Neural progenitor cell (in vitro differentiated cells): ENCODE results near the gene C15orf40. TPM values are rescaled to one million over a fixed set of nuclear protein-coding genes. Genes with fewer than 3 reads are reported as not detected.

Source experiments
- DNase-seq: peaks from one replicate; pipeline ENCODE4 v3.0.0-alpha.2; 2016; ENCODE audit warnings: low spot score
- H2AFZ ChIP-seq: fragments of 200-600 bp; sonication (generic); replicated peaks from 2 replicates; pipeline ENCODE4 v1.6.1; 2016; ENCODE audit warnings: antibody characterized with exemption
- H3F3A ChIP-seq: fragments of 200-600 bp; sonication (generic); 2 replicates; pipeline ENCODE4 v1.6.1; 2016; ENCODE audit warnings: antibody characterized with exemption, low read depth
- H3K27ac ChIP-seq: fragments of 200-600 bp; sonication (generic); 2 replicates; pipeline ENCODE4 v1.5.1; 2016; ENCODE audit warnings: mild to moderate bottlenecking
- H3K27me3 ChIP-seq: fragments of 200-600 bp; sonication (generic); 2 replicates; pipeline ENCODE4 v1.6.1; 2016; ENCODE audit warnings: mild to moderate bottlenecking, moderate library complexity
- H3K36me3 ChIP-seq: fragments of 200-600 bp; sonication (generic); 2 replicates; pipeline ENCODE4 v1.5.1; 2016
- H3K4me1 ChIP-seq: fragments of 200-600 bp; sonication (generic); 2 replicates; pipeline ENCODE4 v1.6.1; 2016; ENCODE audit warnings: mixed run types
- H3K4me2 ChIP-seq: fragments of 200-600 bp; sonication (generic); 2 replicates; pipeline ENCODE4 v1.6.1; 2016
- H3K4me3 ChIP-seq: fragments of 200-600 bp; sonication (generic); 2 replicates; pipeline ENCODE4 v1.5.1; 2016
- H3K79me2 ChIP-seq: fragments of 200-600 bp; sonication (generic); 2 replicates; pipeline ENCODE4 v1.6.1; 2016; ENCODE audit warnings: low read depth
- H3K9ac ChIP-seq: fragments of 200-600 bp; sonication (generic); 2 replicates; pipeline ENCODE4 v1.6.1; 2016
- H3K9me3 ChIP-seq: fragments of 200-600 bp; sonication (generic); 2 replicates; pipeline ENCODE4 v1.5.1; 2016; ENCODE audit warnings: low read depth
- H4K20me1 ChIP-seq: fragments of 200-600 bp; sonication (generic); 2 replicates; pipeline ENCODE4 v1.6.1; 2016; ENCODE audit warnings: low read depth
- H3K27ac Mint-ChIP-seq: 3 replicates; pipeline ENCODE4 v1.8.0; 2021; ENCODE audit warnings: mixed read lengths
- H3K27me3 Mint-ChIP-seq: 2 replicates; pipeline ENCODE4 v1.8.0; 2022; ENCODE audit warnings: low read depth, mild to moderate bottlenecking, inconsistent platforms, moderate library complexity, mixed read lengths; ENCODE audit not compliant: insufficient read depth
- H3K36me3 Mint-ChIP-seq: 3 replicates; pipeline ENCODE4 v1.8.0; 2021; ENCODE audit warnings: mixed read lengths
- H3K4me1 Mint-ChIP-seq: 3 replicates; pipeline ENCODE4 v1.8.0; 2021; ENCODE audit warnings: mixed read lengths
- H3K4me3 Mint-ChIP-seq: 3 replicates; pipeline ENCODE4 v1.8.0; 2021; ENCODE audit warnings: mild to moderate bottlenecking, moderate library complexity, mixed read lengths
- H3K9me3 Mint-ChIP-seq: 3 replicates; pipeline ENCODE4 v1.8.0; 2020; ENCODE audit warnings: mixed read lengths
- CTCF ChIP-seq: fragments of 200-600 bp; sonication (generic); IDR thresholded peaks from 2 replicates; pipeline ENCODE4 v1.5.1; 2017; ENCODE audit warnings: antibody characterized with exemption, mild to moderate bottlenecking
- EZH2 ChIP-seq: fragments of 200-600 bp; sonication (generic); IDR thresholded peaks from 2 replicates; pipeline ENCODE4 v1.6.1; 2017; ENCODE audit warnings: antibody characterized with exemption, mild to moderate bottlenecking, moderate library complexity
- EZH2phosphoT487 ChIP-seq: fragments of 200-600 bp; sonication (generic); IDR thresholded peaks from 2 replicates; pipeline ENCODE4 v1.6.1; 2017; ENCODE audit warnings: antibody characterized with exemption
- total RNA-seq: library from RNA; depleted of rRNA; stranded (reverse); fragments of >200 nt; gene quantifications from 2 replicates; pipeline ENCODE4 v1.2.3, GENCODE V29; 2015; ENCODE audit warnings: low replicate concordance

The C15orf40 gene
- total RNA-seq, 1 donor from 2014 or later, result 8.1 TPM

GRCh38 chr15:82958638-82959037 lies 52.8 kb downstream of the C15orf40 start:
- Mint-ChIP-seq H3K27ac (no peak overlapping the region), H3K9me3 (no peaks in the 10 kb centered on the region), H3K27me3 (no peaks in the 10 kb centered on the region), H3K4me1 (no peaks in the 10 kb centered on the region), H3K4me3 (no peak overlapping the region), H3K36me3 (peaks cover 5% of the 10 kb centered on the region)
- peaks cover 5% of the 10 kb centered on the region for H3K27me3 ChIP-seq
- no peaks in the 10 kb centered on the region for H4K20me1 ChIP-seq
- H3K9me3 ChIP-seq, result no peaks in the 10 kb centered on the region
- no peak overlapping the region for H3K4me3 ChIP-seq
- H3K27ac ChIP-seq, result no peak overlapping the region
- no peak overlapping the region for H3K4me2 ChIP-seq
- no peaks in the 10 kb centered on the region for H3K79me2 ChIP-seq
- H2AFZ ChIP-seq, result no peak overlapping the region
- no peak for DNase-seq
- TF ChIP-seq EZH2, result no peak
- TF ChIP-seq CTCF, result no peak
- H3K4me1 ChIP-seq, result peaks cover 8% of the 10 kb centered on the region
- no peak overlapping the region for H3K9ac ChIP-seq
- H3K36me3 ChIP-seq, result no peaks in the 10 kb centered on the region
- H3F3A ChIP-seq, result no peaks in the 10 kb centered on the region

- H3K79me2 ChIP-seq, result no peaks in the 10 kb centered on the region
- H3K4me1 Mint-ChIP-seq, result peaks cover 3% of the 10 kb centered on the region
- peaks cover 12% of the 10 kb centered on the region for H3F3A ChIP-seq
- TF ChIP-seq EZH2phosphoT487, result peak; percentile 32
- no peak for TF ChIP-seq CTCF
- TF ChIP-seq EZH2, result peak; percentile 11
- peaks cover 44% of the 10 kb centered on the region for H3K27me3 ChIP-seq
- H2AFZ ChIP-seq, result peak within 1 kb of the TSS; percentile 99
- H3K9ac ChIP-seq, result no peak within 1 kb of the TSS
- H3K4me3 Mint-ChIP-seq, result peak within 1 kb of the TSS; percentile 84
- H3K27ac Mint-ChIP-seq, result no peak within 1 kb of the TSS
- H3K36me3 Mint-ChIP-seq, result no peaks in the 10 kb centered on the region
- peaks cover 4% of the 10 kb centered on the region for H3K4me1 ChIP-seq
- H3K4me3 ChIP-seq, result peak within 1 kb of the TSS; percentile 87
- H4K20me1 ChIP-seq, result peaks cover 7% of the 10 kb centered on the region
- DNase-seq, result peak; percentile 79
- no peaks in the 10 kb centered on the region for H3K27me3 Mint-ChIP-seq
- H3K4me2 ChIP-seq, result peak within 1 kb of the TSS; percentile 98
- H3K27ac ChIP-seq, result no peak within 1 kb of the TSS
- no peaks in the 10 kb centered on the region for H3K9me3 ChIP-seq
- H3K36me3 ChIP-seq, result no peaks in the 10 kb centered on the region
- no peaks in the 10 kb centered on the region for H3K9me3 Mint-ChIP-seq
These were observed 59.0 kb downstream of the C15orf40 start, which contains the start of gene HOMER2 for GRCh38 chr15:82952158-82953081. Gene HOMER2, minus strand, starts transcription at chr15:82952720. Its CDS starts 185 bp downstream, at chr15:82952535.

- H3K9me3 Mint-ChIP-seq, result no peaks in the 10 kb centered on the region
- Histone ChIP-seq H3F3A (peaks cover 12% of the 10 kb centered on the region), H3K4me2 (peak overlapping the region; percentile 98), H3K36me3 (no peaks in the 10 kb centered on the region), H4K20me1 (peaks cover 7% of the 10 kb centered on the region), H3K4me3 (peak overlapping the region; percentile 87), H2AFZ (peak overlapping the region; percentile 97), H3K27me3 (peaks cover 44% of the 10 kb centered on the region), H3K9me3 (no peaks in the 10 kb centered on the region), H3K27ac (no peak overlapping the region), H3K4me1 (peaks cover 4% of the 10 kb centered on the region), H3K79me2 (no peaks in the 10 kb centered on the region), H3K9ac (no peak overlapping the region)
- H3K4me1 Mint-ChIP-seq, result peaks cover 3% of the 10 kb centered on the region
- no peak overlapping the region for H3K27ac Mint-ChIP-seq
- no peak overlapping the region for H3K4me3 Mint-ChIP-seq
- TF ChIP-seq EZH2phosphoT487 (no peak), CTCF (no peak), EZH2 (no peak)
- H3K36me3 Mint-ChIP-seq, result no peaks in the 10 kb centered on the region
- H3K27me3 Mint-ChIP-seq, result no peaks in the 10 kb centered on the region
- no peak for DNase-seq
These were observed 59.8 kb downstream of the C15orf40 start for GRCh38 chr15:82951472-82952157.
